GM19035 (cell line): ENCODE results near the gene SGO2.
"Not testable (repeated sequence)": the region's sequence is repeated elsewhere in the genome, so short reads cannot be mapped to it uniquely, and the experiment has no call there.

Experiments used
- ATAC-seq: cut with Tn5 transposase; IDR thresholded peaks from one replicate; pipeline ENCODE4 v1.9.1; 2021; ENCODE audit not compliant: unreplicated experiment

The SGO2 gene

GRCh38 chr2:200620606-200621390 is 94.8 kb downstream of the SGO2 start:
- ATAC-seq, result no peak

- ATAC-seq, result no peak
Observed at GRCh38 chr2:200622106-200622505, 96.1 kb downstream of the SGO2 start.

- ATAC-seq, result no peak
Observed at GRCh38 chr2:200624026-200624425, 98.0 kb downstream of the SGO2 start.

- no peak for ATAC-seq
Observed at GRCh38 chr2:200624658-200625057, 98.7 kb downstream of the SGO2 start.

- ATAC-seq, result no peak
Observed at GRCh38 chr2:200625282-200625681, 99.3 kb downstream of the SGO2 start.

- ATAC-seq, result no peak
Observed at GRCh38 chr2:200625958-200626363, 100.0 kb downstream of the SGO2 start.

- ATAC-seq, result no peak
Observed at GRCh38 chr2:200627110-200627770, 101.2 kb downstream of the SGO2 start.

GRCh38 chr2:200628461-200628860 is 102.5 kb downstream of the SGO2 start:
- not testable (repeated sequence) for ATAC-seq

- ATAC-seq, result no peak
Observed at GRCh38 chr2:200631287-200631686, 105.3 kb downstream of the SGO2 start.
